A549 (cell line): ENCODE results near the gene DHX8.

ENCODE experiments used
- CTCF ChIP-seq: fragments of >200 bp; sonication (Bioruptor Twin); formaldehyde crosslinking; IDR thresholded peaks from 3 replicates; pipeline ENCODE4 v1.5.1; 2016
- ELK1 ChIP-seq: fragments of 150-350 bp; IDR thresholded peaks from 2 replicates; pipeline ENCODE4 v1.6.1; 2014; ENCODE audit warnings: low read depth, mild to moderate bottlenecking, low read length
- KDM1A ChIP-seq: fragments of 200-600 bp; sonication (generic); IDR thresholded peaks from 2 replicates; pipeline ENCODE4 v1.6.1; 2016; ENCODE audit warnings: low read depth, mild to moderate bottlenecking

- no peak for TF ChIP-seq CTCF
- TF ChIP-seq ELK1 = no peak
- TF ChIP-seq KDM1A = no peak
Observed at GRCh38 chr17:43477832-43478634, 5.7 kb upstream of the DHX8 start.
